PFSK-1 (cell line): ENCODE data around the gene FCHO1.

Source experiments
- FOXP2 ChIP-seq: optimal IDR thresholded peaks from 2 replicates; pipeline ENCODE3; 2011; ENCODE audit warnings: borderline replicate concordance, control low read depth, inconsistent platforms; ENCODE audit not compliant: insufficient read depth; ENCODE audit errors: extremely low read length, extremely low read depth
- POLR2AphosphoS5 ChIP-seq: IDR thresholded peaks from 2 replicates; pipeline ENCODE4 v1.6.1; 2012; ENCODE audit warnings: low read depth, mild to moderate bottlenecking, control low read depth, low read length, moderate library complexity
- REST ChIP-seq, 2 experiments: IDR thresholded peaks; 2 replicates each; pipeline versions ENCODE4 v1.6.1 to v1.8.0; 2011 to 2012; ENCODE audit warnings: low read depth in 2 of 2, low read length in 2 of 2, control low read depth in 1 of 2, inconsistent platforms in 1 of 2, mild to moderate bottlenecking in 1 of 2, moderate library complexity in 1 of 2; ENCODE audit not compliant: insufficient read depth in 1 of 2
- SIN3A ChIP-seq: IDR thresholded peaks from 2 replicates; pipeline ENCODE4 v1.6.1; 2012; ENCODE audit warnings: mild to moderate bottlenecking, low read length, moderate library complexity, borderline replicate concordance; ENCODE audit not compliant: insufficient read depth
- TAF1 ChIP-seq: IDR thresholded peaks from 2 replicates; pipeline ENCODE4 v1.6.1; 2012; ENCODE audit warnings: low read length, control low read depth, borderline replicate concordance; ENCODE audit not compliant: insufficient read depth

The FCHO1 gene

GRCh38 chr19:17835182-17836006, 84.1 kb downstream of the FCHO1 start:
- TF ChIP-seq TAF1, result no peak
- peak; percentile 14 for TF ChIP-seq FOXP2

- TF ChIP-seq TAF1, result no peak
These were observed 85.3 kb downstream of the FCHO1 start for GRCh38 chr19:17836530-17836929.

GRCh38 chr19:17837972-17838371, 86.7 kb downstream of the FCHO1 start:
- TF ChIP-seq REST (IDR thresholded peaks at IDR 0.05; ENCODE audit: insufficient read depth in 1 of 2, low read depth in 2 of 2, low read length in 2 of 2) (no peak), SIN3A (no peak), POLR2AphosphoS5 (no peak), TAF1 (no peak), FOXP2 (no peak)
